Stimulated activated memory B cell treated with anti-CD40 and anti-IgM and Interleukin-4, amounts not matched to agents 10 μg/mL and 1 μg/mL and 100 μg/mL, for 72 hours (primary cell): ENCODE measurements around the gene TRMU.
"Not testable (repeated sequence)": the region's sequence is repeated elsewhere in the genome, so short reads cannot be mapped to it uniquely, and the experiment has no call there.

Experiments used
- ATAC-seq: fragments of 150-1000 bp; cut with Tn5 transposase; 2 replicates; pipeline ENCODE4 v1.10.0; 2021
- H3K27ac Mint-ChIP-seq: one replicate; pipeline ENCODE4 v1.8.0; 2022; ENCODE audit warnings: mild to moderate bottlenecking, mixed read lengths
- H3K27me3 Mint-ChIP-seq: one replicate; pipeline ENCODE4 v1.8.0; 2022; ENCODE audit warnings: mixed read lengths
- H3K36me3 Mint-ChIP-seq: one replicate; pipeline ENCODE4 v1.8.0; 2022; ENCODE audit warnings: mixed read lengths
- H3K4me1 Mint-ChIP-seq: one replicate; pipeline ENCODE4 v1.8.0; 2022; ENCODE audit warnings: mixed read lengths
- H3K4me3 Mint-ChIP-seq: one replicate; pipeline ENCODE4 v1.8.0; 2022; ENCODE audit warnings: mild to moderate bottlenecking, moderate library complexity, mixed read lengths
- H3K9me3 Mint-ChIP-seq: one replicate; pipeline ENCODE4 v1.8.0; 2022; ENCODE audit warnings: mixed read lengths

TRMU gene

GRCh38 chr22:46295277-46295971 lies 40.1 kb upstream of the TRMU start:
- Mint-ChIP-seq H3K9me3 (peaks cover 5% of the 10 kb centered on the region), H3K27ac (peak overlapping the region; percentile 94), H3K36me3 (peaks cover 19% of the 10 kb centered on the region), H3K4me3 (peak overlapping the region; percentile 87), H3K27me3 (peaks cover 15% of the 10 kb centered on the region), H3K4me1 (peaks cover 49% of the 10 kb centered on the region)
- no peak for ATAC-seq

- Mint-ChIP-seq H3K27ac (peak within 1 kb of the TSS; percentile 94), H3K36me3 (peaks cover 9% of the 10 kb centered on the region), H3K4me1 (peaks cover 45% of the 10 kb centered on the region), H3K9me3 (peaks cover 5% of the 10 kb centered on the region), H3K4me3 (peak within 1 kb of the TSS; percentile 87), H3K27me3 (peaks cover 15% of the 10 kb centered on the region)
- ATAC-seq = peak; percentile 98
Measured at GRCh38 chr22:46296257-46297150, 39.0 kb upstream of the TRMU start, which contains the start of gene GTSE1. Gene GTSE1, plus strand, starts transcription at chr22:46296870. Its CDS starts 531 bp downstream, at chr22:46297401.

- peak overlapping the region; percentile 87 for H3K4me3 Mint-ChIP-seq
- peaks cover 44% of the 10 kb centered on the region for H3K4me1 Mint-ChIP-seq
- peaks cover 3% of the 10 kb centered on the region for H3K9me3 Mint-ChIP-seq
- peaks cover 15% of the 10 kb centered on the region for H3K27me3 Mint-ChIP-seq
- H3K36me3 Mint-ChIP-seq = peaks cover 5% of the 10 kb centered on the region
- H3K27ac Mint-ChIP-seq = no peak overlapping the region
- ATAC-seq = peak; percentile 4
Measured at GRCh38 chr22:46297151-46297812, 38.2 kb upstream of the TRMU start.

GRCh38 chr22:46299101-46299500 lies 36.4 kb upstream of the TRMU start:
- Mint-ChIP-seq H3K4me1 (peaks cover 26% of the 10 kb centered on the region), H3K27ac (no peak overlapping the region), H3K4me3 (no peak overlapping the region), H3K36me3 (no peaks in the 10 kb centered on the region), H3K9me3 (no peaks in the 10 kb centered on the region), H3K27me3 (peaks cover 15% of the 10 kb centered on the region)
- no peak for ATAC-seq

GRCh38 chr22:46300491-46300890 lies 35.0 kb upstream of the TRMU start:
- Mint-ChIP-seq H3K9me3 (no peaks in the 10 kb centered on the region), H3K36me3 (no peaks in the 10 kb centered on the region), H3K4me3 (no peak overlapping the region), H3K27ac (no peak overlapping the region), H3K27me3 (peaks cover 15% of the 10 kb centered on the region), H3K4me1 (peaks cover 18% of the 10 kb centered on the region)
- no peak for ATAC-seq

- no peak overlapping the region for H3K27ac Mint-ChIP-seq
- H3K36me3 Mint-ChIP-seq = no peaks in the 10 kb centered on the region
- no peak for ATAC-seq
- H3K27me3 Mint-ChIP-seq = peaks cover 13% of the 10 kb centered on the region
- no peak overlapping the region for H3K4me3 Mint-ChIP-seq
- no peaks in the 10 kb centered on the region for H3K9me3 Mint-ChIP-seq
- no peaks in the 10 kb centered on the region for H3K4me1 Mint-ChIP-seq
Measured at GRCh38 chr22:46303347-46303965, 32.1 kb upstream of the TRMU start.

- Mint-ChIP-seq H3K27ac (no peak overlapping the region), H3K4me3 (no peak overlapping the region), H3K27me3 (no peaks in the 10 kb centered on the region), H3K9me3 (no peaks in the 10 kb centered on the region), H3K4me1 (no peaks in the 10 kb centered on the region), H3K36me3 (no peaks in the 10 kb centered on the region)
- no peak for ATAC-seq
Measured at GRCh38 chr22:46308283-46308988, 27.1 kb upstream of the TRMU start.

- Mint-ChIP-seq H3K36me3 (no peaks in the 10 kb centered on the region), H3K4me1 (no peaks in the 10 kb centered on the region), H3K27ac (no peak overlapping the region), H3K27me3 (no peaks in the 10 kb centered on the region), H3K9me3 (no peaks in the 10 kb centered on the region), H3K4me3 (no peak overlapping the region)
- ATAC-seq = no peak
Measured at GRCh38 chr22:46309526-46310085, 25.9 kb upstream of the TRMU start.

GRCh38 chr22:46312056-46312455 lies 23.5 kb upstream of the TRMU start:
- no peaks in the 10 kb centered on the region for H3K9me3 Mint-ChIP-seq
- H3K4me3 Mint-ChIP-seq = no peak overlapping the region
- H3K27me3 Mint-ChIP-seq = no peaks in the 10 kb centered on the region
- no peak overlapping the region for H3K27ac Mint-ChIP-seq
- no peak for ATAC-seq
- H3K36me3 Mint-ChIP-seq = no peaks in the 10 kb centered on the region
- no peaks in the 10 kb centered on the region for H3K4me1 Mint-ChIP-seq

GRCh38 chr22:46312848-46313247 lies 22.7 kb upstream of the TRMU start:
- not testable (repeated sequence) for H3K36me3 Mint-ChIP-seq, H3K4me1 Mint-ChIP-seq, ATAC-seq, H3K9me3 Mint-ChIP-seq, H3K27ac Mint-ChIP-seq, H3K27me3 Mint-ChIP-seq, H3K4me3 Mint-ChIP-seq

GRCh38 chr22:46315976-46316375 lies 19.5 kb upstream of the TRMU start:
- H3K4me3 Mint-ChIP-seq = no peak overlapping the region
- no peak for ATAC-seq
- H3K9me3 Mint-ChIP-seq = no peaks in the 10 kb centered on the region
- H3K27ac Mint-ChIP-seq = no peak overlapping the region
- H3K27me3 Mint-ChIP-seq = no peaks in the 10 kb centered on the region
- no peaks in the 10 kb centered on the region for H3K36me3 Mint-ChIP-seq
- no peaks in the 10 kb centered on the region for H3K4me1 Mint-ChIP-seq

- H3K4me3 Mint-ChIP-seq = no peak overlapping the region
- H3K27me3 Mint-ChIP-seq = no peaks in the 10 kb centered on the region
- ATAC-seq = no peak
- no peaks in the 10 kb centered on the region for H3K36me3 Mint-ChIP-seq
- H3K27ac Mint-ChIP-seq = no peak overlapping the region
- H3K4me1 Mint-ChIP-seq = no peaks in the 10 kb centered on the region
- no peaks in the 10 kb centered on the region for H3K9me3 Mint-ChIP-seq
Measured at GRCh38 chr22:46317646-46318045, 17.9 kb upstream of the TRMU start.

- Mint-ChIP-seq H3K27ac (no peak overlapping the region), H3K4me1 (no peaks in the 10 kb centered on the region), H3K4me3 (no peak overlapping the region), H3K9me3 (no peaks in the 10 kb centered on the region), H3K36me3 (no peaks in the 10 kb centered on the region), H3K27me3 (no peaks in the 10 kb centered on the region)
- ATAC-seq = no peak
Measured at GRCh38 chr22:46318576-46318975, 16.9 kb upstream of the TRMU start.

- no peaks in the 10 kb centered on the region for H3K36me3 Mint-ChIP-seq
- no peak for ATAC-seq
- no peak overlapping the region for H3K27ac Mint-ChIP-seq
Measured at GRCh38 chr22:46319319-46319718, 16.2 kb upstream of the TRMU start.

More at GRCh38 chr22:46319319-46319718, 16.2 kb upstream of the TRMU start:
- no peaks in the 10 kb centered on the region for H3K27me3 Mint-ChIP-seq
- no peaks in the 10 kb centered on the region for H3K4me1 Mint-ChIP-seq
- H3K9me3 Mint-ChIP-seq = no peaks in the 10 kb centered on the region
- H3K4me3 Mint-ChIP-seq = no peak overlapping the region
